ENCODE data around the gene CHST1. TPM values are rescaled to one million over a fixed set of nuclear protein-coding genes. Genes with fewer than 3 reads are reported as not detected.
A peak's percentile ranks its signal among the peaks of the same experiment; 100 is the strongest.

The CHST1 gene
- polyA plus RNA-seq, 2 of the 4 experiments (the other 2 are of a cell fraction) = 0.40 to 0.89 TPM

GRCh38 chr11:45655347-45655756 lies 10.1 kb downstream of the CHST1 start:
- peak; percentile 61 to 88 for DNase-seq (ENCODE audit: low read depth in 1 of 2, low spot score in 1 of 2)
- TF ChIP-seq HOXB13 (CRISPR knock-in tag; IDR thresholded peaks at IDR 0.05; ENCODE audit: low read depth) (no peak), CBX8 (IDR thresholded peaks at IDR 0.05) (no peak), SREBF2 (IDR thresholded peaks at IDR 0.05) (no peak), RAD21 (conservative IDR thresholded peaks at IDR 0.05 in 1 of 2, IDR thresholded peaks at IDR 0.05 in 1 of 2) (peak; percentile 64 to 67), ZSCAN20 (CRISPR knock-in tag; IDR thresholded peaks at IDR 0.05) (no peak), CTCF (IDR thresholded peaks at IDR 0.05) (peak; percentile 75), SMC3 (IDR thresholded peaks at IDR 0.05) (peak; percentile 80)
- POLR2A ChIA-PET = no interaction called here

GRCh38 chr11:45655012-45655283 lies 10.5 kb downstream of the CHST1 start:
- TF ChIP-seq SREBF2 (IDR thresholded peaks at IDR 0.05) (no peak), EHMT2 (IDR thresholded peaks at IDR 0.05; ENCODE audit: low read depth) (no peak), MAFK (IDR thresholded peaks at IDR 0.05; ENCODE audit: partially characterized antibody) (no peak), HOXA7 (CRISPR knock-in tag; IDR thresholded peaks at IDR 0.05) (no peak), FOXS1 (CRISPR knock-in tag; IDR thresholded peaks at IDR 0.05) (no peak), SMC3 (IDR thresholded peaks at IDR 0.05) (no peak), CHD2 (IDR thresholded peaks at IDR 0.05; ENCODE audit: low read length, partially characterized antibody) (no peak), GATA3 (IDR thresholded peaks at IDR 0.05; ENCODE audit: borderline replicate concordance) (no peak)
- DNase-seq (ENCODE audit: low read depth in 1 of 2, low spot score in 1 of 2) (no peak), FAIRE-seq (no peak), ATAC-seq (no peak; a peak in 1 of 6 replicates)
- H3K9me3 ChIP-seq = no peaks in the 10 kb centered on the region
- H3K4me3 ChIP-seq = no peak overlapping the region
- H3K4me1 ChIP-seq = no peaks in the 10 kb centered on the region
- no peak overlapping the region for H3K27ac ChIP-seq
- H3K4me2 ChIP-seq = 0 out of 3 replicates have a peak overlapping the region, but pooled peaks have one; percentile 23
- WGBS (ENCODE audit: missing lambda C conversion rate) = 45% methylated on average over 2 of the region's 2 CpGs
- ChIA-PET CTCF (interaction anchor here (0.6 to 11.4 kb wide), 55 partner anchors 10 to 317 kb away, joined by 3 to 149 read pairs (median 4); partner anchors contain the start of gene CHST1), POLR2A (no interaction called here)

More at GRCh38 chr11:45655347-45655756, 10.1 kb downstream of the CHST1 start:
- Histone ChIP-seq H3K4me1 (no peaks in the 10 kb centered on the region), H3K9me3 (no peaks in the 10 kb centered on the region), H3K4me3 (no peak overlapping the region), H3K27ac (no peak overlapping the region), H3K4me2 (0 out of 3 replicates have a peak overlapping the region, but pooled peaks have one; percentile 23)
- ATAC-seq (peak; percentile 83 to 93), FAIRE-seq (peak; percentile 84)
- WGBS (ENCODE audit: missing lambda C conversion rate) = 14% methylated on average over 12 of the region's 16 CpGs
- CTCF ChIA-PET = interaction anchor here (0.6 to 11.4 kb wide), 55 partner anchors 9 to 317 kb away, joined by 3 to 149 read pairs (median 4); partner anchors contain the start of gene CHST1

- POLR2A ChIA-PET = no interaction called here
- Histone ChIP-seq H3K4me1 (no peaks in the 10 kb centered on the region), H3K9me3 (no peaks in the 10 kb centered on the region), H3K4me3 (no peak overlapping the region), H3K27ac (no peak overlapping the region), H3K4me2 (no peak overlapping the region)
- ATAC-seq = no peak
- WGBS (ENCODE audit: missing lambda C conversion rate) = 37% methylated on average over 7 of the region's 8 CpGs
- CTCF ChIA-PET = interaction anchor here (0.6 to 11.4 kb wide), 56 partner anchors 10 to 936 kb away, joined by 3 to 149 read pairs (median 4); partner anchors contain the start of gene CHST1
- no peak for DNase-seq (ENCODE audit: low read depth in 1 of 2, low spot score in 1 of 2)
- FAIRE-seq = no peak
- TF ChIP-seq EHF (CRISPR knock-in tag; IDR thresholded peaks at IDR 0.05) = no peak
- TF ChIP-seq NR3C1 (IDR thresholded peaks at IDR 0.05) = no peak
- TF ChIP-seq HES2 (IDR thresholded peaks at IDR 0.05) = no peak
- TF ChIP-seq ESRRA (IDR thresholded peaks at IDR 0.05; ENCODE audit: borderline replicate concordance, low read length) = no peak
- TF ChIP-seq ZSCAN20 (CRISPR knock-in tag; IDR thresholded peaks at IDR 0.05) = no peak
- TF ChIP-seq CHD2 (IDR thresholded peaks at IDR 0.05; ENCODE audit: low read length, partially characterized antibody) = no peak
- TF ChIP-seq REST (IDR thresholded peaks at IDR 0.05) = no peak
- no peak for TF ChIP-seq ZFP36 (IDR thresholded peaks at IDR 0.05; ENCODE audit: borderline replicate concordance, partially characterized antibody)
- TF ChIP-seq TFCP2L1 (CRISPR knock-in tag; IDR thresholded peaks at IDR 0.05) = no peak
- TF ChIP-seq TP53 (CRISPR knock-in tag; IDR thresholded peaks at IDR 0.05) = no peak
- no peak for TF ChIP-seq HMGXB4 (CRISPR knock-in tag; IDR thresholded peaks at IDR 0.05; ENCODE audit: borderline replicate concordance)
- no peak for TF ChIP-seq CHD4 (IDR thresholded peaks at IDR 0.05; ENCODE audit: borderline replicate concordance)
- no peak for TF ChIP-seq HDAC2 (IDR thresholded peaks at IDR 0.05)
- TF ChIP-seq ATOH8 (CRISPR knock-in tag; IDR thresholded peaks at IDR 0.05; ENCODE audit: low read depth) = no peak
Observed at GRCh38 chr11:45654231-45655011, 11.0 kb downstream of the CHST1 start.
